GM23338 (cell line): ENCODE data around the gene PCBP2.
"Not testable (repeated sequence)": the region's sequence is repeated elsewhere in the genome, so short reads cannot be mapped to it uniquely, and the experiment has no call there.

Source experiments
- CTCF ChIP-seq, 2 experiments: fragments of 200-600 bp in 1 of 2; sonication (generic) in 1 of 2; conservative IDR thresholded peaks; 2 replicates each; pipeline versions ENCODE4 v1.5.1 to v1.6.1; 2016 to 2017; ENCODE audit warnings: antibody characterized with exemption in 2 of 2, low read depth in 2 of 2, mild to moderate bottlenecking in 2 of 2, moderate library complexity in 1 of 2
- EZH2 ChIP-seq: fragments of 200-600 bp; sonication (generic); IDR thresholded peaks from one replicate; pipeline ENCODE4 v1.8.0; 2017; ENCODE audit warnings: antibody characterized with exemption, mild to moderate bottlenecking, low read depth; ENCODE audit not compliant: unreplicated experiment
- POLR2AphosphoS5 ChIP-seq: IDR thresholded peaks from 2 replicates; pipeline ENCODE4 v1.6.1; 2016; ENCODE audit warnings: antibody characterized with exemption, low read depth
- TF ChIP-seq, protein P1 (sequence below): IDR thresholded peaks from one replicate; pipeline ENCODE4 v1.6.1; 2018; ENCODE audit warnings: antibody characterized with exemption; ENCODE audit not compliant: unreplicated experiment

GRCh38 chr12:53402351-53402750 lies 49.6 kb upstream of the PCBP2 start:
- not testable (repeated sequence) for TF ChIP-seq CTCF (conservative IDR thresholded peaks at IDR 0.05; ENCODE audit: low read depth in 2 of 2); POLR2AphosphoS5; EZH2
- TF ChIP-seq, protein P1, sequence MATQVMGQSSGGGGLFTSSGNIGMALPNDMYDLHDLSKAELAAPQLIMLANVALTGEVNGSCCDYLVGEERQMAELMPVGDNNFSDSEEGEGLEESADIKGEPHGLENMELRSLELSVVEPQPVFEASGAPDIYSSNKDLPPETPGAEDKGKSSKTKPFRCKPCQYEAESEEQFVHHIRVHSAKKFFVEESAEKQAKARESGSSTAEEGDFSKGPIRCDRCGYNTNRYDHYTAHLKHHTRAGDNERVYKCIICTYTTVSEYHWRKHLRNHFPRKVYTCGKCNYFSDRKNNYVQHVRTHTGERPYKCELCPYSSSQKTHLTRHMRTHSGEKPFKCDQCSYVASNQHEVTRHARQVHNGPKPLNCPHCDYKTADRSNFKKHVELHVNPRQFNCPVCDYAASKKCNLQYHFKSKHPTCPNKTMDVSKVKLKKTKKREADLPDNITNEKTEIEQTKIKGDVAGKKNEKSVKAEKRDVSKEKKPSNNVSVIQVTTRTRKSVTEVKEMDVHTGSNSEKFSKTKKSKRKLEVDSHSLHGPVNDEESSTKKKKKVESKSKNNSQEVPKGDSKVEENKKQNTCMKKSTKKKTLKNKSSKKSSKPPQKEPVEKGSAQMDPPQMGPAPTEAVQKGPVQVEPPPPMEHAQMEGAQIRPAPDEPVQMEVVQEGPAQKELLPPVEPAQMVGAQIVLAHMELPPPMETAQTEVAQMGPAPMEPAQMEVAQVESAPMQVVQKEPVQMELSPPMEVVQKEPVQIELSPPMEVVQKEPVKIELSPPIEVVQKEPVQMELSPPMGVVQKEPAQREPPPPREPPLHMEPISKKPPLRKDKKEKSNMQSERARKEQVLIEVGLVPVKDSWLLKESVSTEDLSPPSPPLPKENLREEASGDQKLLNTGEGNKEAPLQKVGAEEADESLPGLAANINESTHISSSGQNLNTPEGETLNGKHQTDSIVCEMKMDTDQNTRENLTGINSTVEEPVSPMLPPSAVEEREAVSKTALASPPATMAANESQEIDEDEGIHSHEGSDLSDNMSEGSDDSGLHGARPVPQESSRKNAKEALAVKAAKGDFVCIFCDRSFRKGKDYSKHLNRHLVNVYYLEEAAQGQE, result not testable (repeated sequence)
